T-helper 2 cell treated with Interferon-gamma antibody and Interleukin-4, amounts not matched to agents 5 μg/mL and 100 μg/mL, for 36 hours (primary cell): ENCODE data around the gene KLHL29.

Source experiments
- DNase-seq: peaks from one replicate; pipeline ENCODE4 v3.0.0; 2021; ENCODE audit warnings: low spot score
- H3K27ac Mint-ChIP-seq: one replicate; pipeline ENCODE4 v1.8.0; 2021; ENCODE audit warnings: mild to moderate bottlenecking, mixed read lengths
- H3K27me3 Mint-ChIP-seq: one replicate; pipeline ENCODE4 v1.8.0; 2021; ENCODE audit warnings: low read depth, mixed read lengths
- H3K36me3 Mint-ChIP-seq: one replicate; pipeline ENCODE4 v1.8.0; 2021; ENCODE audit warnings: low read depth, mixed read lengths
- H3K4me1 Mint-ChIP-seq: one replicate; pipeline ENCODE4 v1.8.0; 2021; ENCODE audit warnings: low read depth, mixed read lengths
- H3K4me3 Mint-ChIP-seq: one replicate; pipeline ENCODE4 v1.8.0; 2022; ENCODE audit warnings: mild to moderate bottlenecking, moderate library complexity, mixed read lengths
- H3K9me3 Mint-ChIP-seq: one replicate; pipeline ENCODE4 v1.8.0; 2021; ENCODE audit warnings: mixed read lengths

The KLHL29 gene

GRCh38 chr2:23425885-23426262 lies 40.9 kb downstream of the KLHL29 start:
- Mint-ChIP-seq H3K27ac (no peak overlapping the region), H3K4me1 (no peaks in the 10 kb centered on the region), H3K4me3 (no peak overlapping the region), H3K9me3 (no peaks in the 10 kb centered on the region), H3K27me3 (peaks cover 1% of the 10 kb centered on the region), H3K36me3 (no peaks in the 10 kb centered on the region)
- no peak for DNase-seq

GRCh38 chr2:23426263-23426905 lies 41.4 kb downstream of the KLHL29 start:
- no peaks in the 10 kb centered on the region for H3K9me3 Mint-ChIP-seq
- no peak overlapping the region for H3K4me3 Mint-ChIP-seq
- DNase-seq: no peak
- H3K4me1 Mint-ChIP-seq: no peaks in the 10 kb centered on the region
- H3K27me3 Mint-ChIP-seq: peaks cover 3% of the 10 kb centered on the region
- H3K27ac Mint-ChIP-seq: no peak overlapping the region
- no peaks in the 10 kb centered on the region for H3K36me3 Mint-ChIP-seq

- no peak overlapping the region for H3K27ac Mint-ChIP-seq
- no peaks in the 10 kb centered on the region for H3K36me3 Mint-ChIP-seq
- H3K4me1 Mint-ChIP-seq: no peaks in the 10 kb centered on the region
- DNase-seq: no peak
- H3K27me3 Mint-ChIP-seq: peaks cover 3% of the 10 kb centered on the region
- H3K9me3 Mint-ChIP-seq: no peaks in the 10 kb centered on the region
- no peak overlapping the region for H3K4me3 Mint-ChIP-seq
Measured at GRCh38 chr2:23427350-23427749, 42.4 kb downstream of the KLHL29 start.

DNA sequence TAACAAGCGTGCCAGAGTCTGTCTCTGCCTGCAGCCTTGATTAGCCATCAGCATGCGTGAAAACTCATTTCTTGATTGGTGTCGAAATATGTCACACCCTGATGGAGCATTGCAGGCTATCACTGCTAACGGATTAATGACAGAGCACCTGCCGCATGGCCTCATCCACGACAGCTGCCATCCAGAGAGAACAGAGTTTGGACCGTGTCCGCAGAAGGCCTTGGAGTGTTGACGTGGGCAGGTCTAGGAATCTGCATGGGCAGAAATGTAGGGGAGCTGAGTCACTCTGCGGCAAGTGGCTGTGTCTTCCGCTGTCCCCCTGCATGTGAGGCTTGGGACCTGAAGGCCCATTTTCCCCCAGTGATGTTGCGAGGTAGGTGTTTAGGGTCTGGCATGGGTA lies 43.0 kb downstream of the KLHL29 start:
- no peak overlapping the region for H3K27ac Mint-ChIP-seq
- no peaks in the 10 kb centered on the region for H3K4me1 Mint-ChIP-seq
- H3K9me3 Mint-ChIP-seq: no peaks in the 10 kb centered on the region
- no peak for DNase-seq
- no peak overlapping the region for H3K4me3 Mint-ChIP-seq
- H3K27me3 Mint-ChIP-seq: peaks cover 5% of the 10 kb centered on the region
- no peaks in the 10 kb centered on the region for H3K36me3 Mint-ChIP-seq

DNA sequence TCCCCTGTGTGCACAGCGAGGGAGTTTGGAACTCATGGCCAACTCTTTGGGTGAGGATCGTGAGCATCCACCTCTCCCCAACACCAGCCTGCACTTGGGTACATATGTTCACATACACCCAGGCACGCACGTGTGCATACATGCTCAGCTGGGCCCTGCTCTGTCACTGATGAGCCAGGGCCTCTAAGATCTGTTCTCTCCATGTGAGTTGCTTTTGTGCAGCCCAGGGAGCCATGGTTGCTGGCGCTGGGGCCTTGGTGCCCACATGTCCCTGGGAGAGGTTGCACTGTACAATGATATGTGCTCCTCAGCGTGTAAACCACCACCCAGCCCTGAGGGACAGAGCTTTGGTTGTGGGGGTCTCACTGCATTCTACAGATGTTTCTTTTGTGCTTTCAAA lies 44.1 kb downstream of the KLHL29 start:
- Mint-ChIP-seq H3K27me3 (peaks cover 5% of the 10 kb centered on the region), H3K36me3 (no peaks in the 10 kb centered on the region), H3K9me3 (no peaks in the 10 kb centered on the region), H3K27ac (no peak overlapping the region), H3K4me1 (no peaks in the 10 kb centered on the region), H3K4me3 (no peak overlapping the region)
- no peak for DNase-seq

DNA sequence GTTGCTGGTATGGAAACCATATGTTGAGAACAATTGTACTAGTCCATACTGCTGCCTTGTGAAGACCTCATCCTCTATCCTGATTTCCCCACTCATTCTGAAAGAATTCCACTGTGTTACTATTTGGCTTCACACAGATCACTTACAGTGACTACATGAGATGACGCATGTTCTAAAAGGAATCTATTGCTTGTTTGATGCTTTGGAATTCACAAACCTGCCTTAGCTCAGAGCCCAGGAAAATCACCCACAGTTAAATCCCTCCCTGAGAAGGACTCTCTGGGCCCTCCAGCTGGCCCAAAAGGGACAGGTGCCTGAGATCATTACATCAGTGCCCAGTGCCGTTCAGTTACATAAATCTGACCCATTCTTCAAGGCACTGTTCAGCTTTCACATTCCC lies 45.3 kb downstream of the KLHL29 start:
- Mint-ChIP-seq H3K4me3 (no peak overlapping the region), H3K4me1 (no peaks in the 10 kb centered on the region), H3K27ac (no peak overlapping the region), H3K27me3 (peaks cover 10% of the 10 kb centered on the region), H3K9me3 (no peaks in the 10 kb centered on the region), H3K36me3 (no peaks in the 10 kb centered on the region)
- DNase-seq: no peak

DNA sequence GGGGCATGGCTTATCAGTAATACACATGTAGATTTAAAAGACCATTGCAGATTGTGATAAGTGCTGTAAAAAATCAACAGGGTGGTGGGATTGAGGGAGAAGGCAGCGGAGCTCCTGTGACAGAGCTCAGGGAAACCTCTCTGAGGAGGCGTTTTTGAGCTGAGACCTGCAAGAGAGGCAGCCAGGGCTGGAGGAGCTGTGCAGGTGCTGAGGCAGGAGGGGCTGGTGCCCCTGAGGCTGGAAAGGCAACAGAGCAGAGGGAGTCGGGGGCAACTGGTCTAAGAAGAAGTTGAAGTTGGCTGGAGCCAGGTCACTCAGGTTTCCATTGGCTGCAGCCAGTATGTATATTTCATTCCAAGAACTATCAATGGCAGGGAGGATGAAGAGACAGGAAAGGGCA lies 47.6 kb downstream of the KLHL29 start:
- peaks cover 24% of the 10 kb centered on the region for H3K27me3 Mint-ChIP-seq
- H3K9me3 Mint-ChIP-seq: no peaks in the 10 kb centered on the region
- no peak for DNase-seq
- H3K36me3 Mint-ChIP-seq: no peaks in the 10 kb centered on the region
- H3K4me1 Mint-ChIP-seq: peaks cover 8% of the 10 kb centered on the region
- no peak overlapping the region for H3K27ac Mint-ChIP-seq
- H3K4me3 Mint-ChIP-seq: no peak overlapping the region

- Mint-ChIP-seq H3K27ac (no peak overlapping the region), H3K27me3 (peaks cover 24% of the 10 kb centered on the region), H3K4me1 (peaks cover 8% of the 10 kb centered on the region), H3K9me3 (no peaks in the 10 kb centered on the region), H3K4me3 (no peak overlapping the region), H3K36me3 (no peaks in the 10 kb centered on the region)
- DNase-seq: no peak
Measured at GRCh38 chr2:23433282-23433681, 48.3 kb downstream of the KLHL29 start.

DNA sequence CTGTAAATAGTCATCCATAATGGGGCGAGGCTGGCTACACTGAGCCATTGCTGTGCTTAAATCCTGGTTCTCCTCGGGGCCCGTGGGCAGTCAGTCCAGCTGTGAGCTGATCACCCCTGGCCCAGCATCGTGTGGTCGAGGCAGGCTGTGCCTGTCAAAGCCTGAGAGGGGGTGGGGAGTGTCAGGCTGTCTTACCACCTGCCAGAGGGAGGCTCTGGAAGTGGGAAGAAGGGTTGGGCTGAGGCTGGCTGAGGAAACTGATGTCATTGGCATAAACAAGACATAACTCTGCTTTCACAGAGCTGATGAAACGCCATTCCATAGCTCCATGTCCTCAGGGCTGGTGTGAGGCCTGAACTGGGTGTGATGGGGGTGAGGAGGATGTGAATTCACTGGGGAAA lies 49.7 kb downstream of the KLHL29 start:
- Mint-ChIP-seq H3K9me3 (no peaks in the 10 kb centered on the region), H3K27ac (no peak overlapping the region), H3K4me3 (no peak overlapping the region), H3K4me1 (peaks cover 8% of the 10 kb centered on the region), H3K27me3 (peaks cover 24% of the 10 kb centered on the region), H3K36me3 (no peaks in the 10 kb centered on the region)
- no peak for DNase-seq

DNA sequence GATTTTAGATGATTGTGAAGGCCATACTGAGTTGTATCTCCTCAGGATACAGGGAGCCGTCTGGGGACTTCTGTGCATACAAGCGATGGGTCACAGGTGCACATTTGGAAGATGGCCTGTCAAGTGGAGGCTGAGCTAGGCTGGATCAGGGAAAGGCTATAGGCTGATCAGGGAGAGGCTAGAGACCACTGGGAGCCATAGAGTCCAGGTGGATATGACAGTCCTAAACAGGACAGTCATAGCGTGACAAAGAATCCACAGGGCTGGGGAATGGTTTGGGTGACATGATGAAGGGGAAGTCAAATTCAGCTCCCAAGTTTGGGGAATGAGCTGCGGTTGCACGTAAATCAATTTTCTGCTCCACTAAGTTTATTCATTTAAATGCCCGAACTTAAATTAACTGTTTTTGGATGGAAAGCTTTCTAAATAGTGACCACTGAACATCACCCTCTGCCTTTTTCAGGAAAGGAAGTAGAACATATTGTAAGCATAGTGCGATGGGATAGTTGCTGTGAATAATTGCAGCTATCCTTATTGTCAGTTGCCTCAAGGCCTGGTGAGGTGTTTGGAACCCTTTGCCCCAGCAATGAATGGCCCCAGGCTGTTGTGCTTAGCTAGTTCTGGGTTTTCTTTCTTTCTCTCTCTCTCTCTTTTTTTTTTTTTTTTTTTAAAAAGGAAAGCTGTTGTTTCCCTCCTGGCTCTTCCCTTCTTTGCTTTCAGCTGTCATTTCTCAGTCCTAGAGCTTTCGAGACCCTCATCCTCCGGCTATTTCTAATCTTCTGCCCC lies 50.5 kb downstream of the KLHL29 start:
- peaks cover 24% of the 10 kb centered on the region for H3K27me3 Mint-ChIP-seq
- no peaks in the 10 kb centered on the region for H3K9me3 Mint-ChIP-seq
- no peak overlapping the region for H3K27ac Mint-ChIP-seq
- H3K4me1 Mint-ChIP-seq: peaks cover 8% of the 10 kb centered on the region
- H3K4me3 Mint-ChIP-seq: no peak overlapping the region
- DNase-seq: no peak
- H3K36me3 Mint-ChIP-seq: no peaks in the 10 kb centered on the region

GRCh38 chr2:23436346-23437098 lies 51.5 kb downstream of the KLHL29 start:
- H3K27me3 Mint-ChIP-seq: peaks cover 20% of the 10 kb centered on the region
- DNase-seq: peak; percentile 49
- H3K27ac Mint-ChIP-seq: no peak overlapping the region
- no peaks in the 10 kb centered on the region for H3K36me3 Mint-ChIP-seq
- peaks cover 1% of the 10 kb centered on the region for H3K9me3 Mint-ChIP-seq
- peaks cover 8% of the 10 kb centered on the region for H3K4me1 Mint-ChIP-seq
- peak overlapping the region; percentile 11 for H3K4me3 Mint-ChIP-seq

- H3K9me3 Mint-ChIP-seq: peaks cover 5% of the 10 kb centered on the region
- no peak overlapping the region for H3K27ac Mint-ChIP-seq
- no peak for DNase-seq
- H3K27me3 Mint-ChIP-seq: peaks cover 15% of the 10 kb centered on the region
- H3K4me1 Mint-ChIP-seq: peaks cover 3% of the 10 kb centered on the region
- no peaks in the 10 kb centered on the region for H3K36me3 Mint-ChIP-seq
- H3K4me3 Mint-ChIP-seq: no peak overlapping the region
Measured at GRCh38 chr2:23441414-23441813, 56.4 kb downstream of the KLHL29 start.

- no peak overlapping the region for H3K4me3 Mint-ChIP-seq
- H3K4me1 Mint-ChIP-seq: peaks cover 8% of the 10 kb centered on the region
- peaks cover 5% of the 10 kb centered on the region for H3K9me3 Mint-ChIP-seq
- H3K27ac Mint-ChIP-seq: no peak overlapping the region
- no peak for DNase-seq
- H3K36me3 Mint-ChIP-seq: no peaks in the 10 kb centered on the region
- H3K27me3 Mint-ChIP-seq: peaks cover 9% of the 10 kb centered on the region
Measured at GRCh38 chr2:23445450-23445868, 60.5 kb downstream of the KLHL29 start.

DNA sequence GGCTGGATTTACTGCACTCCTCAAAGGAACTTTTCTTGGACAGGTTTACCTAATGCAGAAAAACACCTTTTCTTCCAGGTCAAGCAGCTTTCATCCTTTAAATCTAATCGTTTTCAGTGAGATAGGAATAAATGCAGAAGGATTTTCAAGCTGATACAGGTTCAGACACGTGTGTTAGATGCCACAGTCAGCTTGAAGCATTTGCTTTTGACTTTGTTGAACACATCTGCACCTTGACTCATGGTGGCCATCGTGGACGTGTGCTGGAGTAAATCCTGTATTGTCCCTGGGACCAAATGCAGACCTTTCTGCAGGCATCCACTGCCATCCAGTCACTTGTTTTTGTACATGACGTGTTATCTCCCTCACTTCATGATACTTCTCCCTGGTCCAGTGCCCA lies 61.9 kb downstream of the KLHL29 start:
- H3K4me1 Mint-ChIP-seq: peaks cover 8% of the 10 kb centered on the region
- no peaks in the 10 kb centered on the region for H3K9me3 Mint-ChIP-seq
- H3K4me3 Mint-ChIP-seq: no peak overlapping the region
- no peak for DNase-seq
- peaks cover 9% of the 10 kb centered on the region for H3K27me3 Mint-ChIP-seq
- H3K27ac Mint-ChIP-seq: no peak overlapping the region
- no peaks in the 10 kb centered on the region for H3K36me3 Mint-ChIP-seq
